ENCODE results near the gene GBP3. TPM values are rescaled to one million over a fixed set of nuclear protein-coding genes. Genes with fewer than 3 reads are reported as not detected.

The GBP3 gene
- total and polyA plus RNA-seq, 9 of the 15 experiments (the other 6 are each of a cell fraction or from before 2014, with no cell fraction given): 0.07 to 0.14 (median 0.11) TPM; not detected in 4

DNA sequence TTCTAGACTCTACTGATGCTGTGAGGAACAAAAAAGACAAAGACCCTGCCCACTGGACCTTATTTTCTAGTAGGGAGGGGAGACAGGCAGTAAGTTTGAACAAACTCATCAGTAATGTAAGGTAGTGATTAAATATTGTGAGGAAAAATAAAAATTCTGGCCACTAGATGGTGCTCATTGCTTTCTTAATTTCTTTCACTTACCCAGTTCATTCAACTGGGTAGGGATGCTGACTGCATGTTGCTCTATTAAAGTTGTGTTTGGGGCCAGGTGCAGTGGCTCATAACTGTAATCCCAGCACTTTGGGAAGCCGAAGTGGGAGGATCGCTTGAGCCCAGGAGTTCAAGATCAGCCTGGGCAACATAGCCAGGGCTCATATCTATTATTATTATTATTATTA lies 23.9 kb downstream of the GBP3 start (continued):
- TF ChIP-seq ZHX1 (conservative IDR thresholded peaks at IDR 0.05; ENCODE audit: low read length) (no peak), SMARCA4 (IDR thresholded peaks at IDR 0.05) (no peak), SMC3 (conservative IDR thresholded peaks at IDR 0.05; ENCODE audit: insufficient read depth, low read depth, low read length) (0 out of 2 replicates have a peak, but pooled peaks have one; percentile 3), ARID3A (IDR thresholded peaks at IDR 0.05; ENCODE audit: borderline replicate concordance, low read depth, low read length) (peak; percentile 89; the same call in 1 of the 2 replicates), C11orf30 (IDR thresholded peaks at IDR 0.05; ENCODE audit: low read depth) (no peak)
- TF ChIP-seq, protein P1, sequence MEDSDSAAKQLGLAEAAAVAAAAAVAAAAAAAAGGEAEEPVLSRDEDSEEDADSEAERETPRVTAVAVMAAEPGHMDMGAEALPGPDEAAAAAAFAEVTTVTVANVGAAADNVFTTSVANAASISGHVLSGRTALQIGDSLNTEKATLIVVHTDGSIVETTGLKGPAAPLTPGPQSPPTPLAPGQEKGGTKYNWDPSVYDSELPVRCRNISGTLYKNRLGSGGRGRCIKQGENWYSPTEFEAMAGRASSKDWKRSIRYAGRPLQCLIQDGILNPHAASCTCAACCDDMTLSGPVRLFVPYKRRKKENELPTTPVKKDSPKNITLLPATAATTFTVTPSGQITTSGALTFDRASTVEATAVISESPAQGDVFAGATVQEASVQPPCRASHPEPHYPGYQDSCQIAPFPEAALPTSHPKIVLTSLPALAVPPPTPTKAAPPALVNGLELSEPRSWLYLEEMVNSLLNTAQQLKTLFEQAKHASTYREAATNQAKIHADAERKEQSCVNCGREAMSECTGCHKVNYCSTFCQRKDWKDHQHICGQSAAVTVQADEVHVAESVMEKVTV (CRISPR knock-in tag; IDR thresholded peaks at IDR 0.05): peak; percentile 44
